CD4-positive, alpha-beta T cell (primary cell): ENCODE measurements around the gene SLC25A52. TPM values are rescaled to one million over a fixed set of nuclear protein-coding genes. Genes with fewer than 3 reads are reported as not detected.

ENCODE experiments used
- ATAC-seq: fragments of 200-7000 bp; cut with Tn5 transposase; one replicate; pipeline ENCODE4 v1.10.0; 2022; ENCODE audit warnings: mild to moderate bottlenecking; ENCODE audit not compliant: poor library complexity
- CTCF ChIA-PET: fragments of 350-600 bp; sonication (Branson Sonifier 250); formaldehyde crosslinking; loops from one replicate; lab custom pipeline; 2021; ENCODE audit warnings: antibody characterized with exemption, inconsistent platforms; lab: Charles Lee
- POLR2A ChIA-PET: fragments of 350-600 bp; sonication (Branson Sonifier 250); formaldehyde crosslinking; loops from one replicate; lab custom pipeline; 2021; ENCODE audit warnings: antibody characterized with exemption, inconsistent platforms; lab: Charles Lee
- DNase-seq, 14 experiments: peaks; one replicate each; pipeline ENCODE4 v3.0.0-alpha.2; 2013 to 2020; ENCODE audit warnings: mixed read lengths in 2 of 14
- H3K27ac ChIP-seq, 2 donors: one replicate each; pipeline versions ENCODE4 v1.5.1 to v1.7.0; 2013; ENCODE audit warnings: low read length in 2 of 2, low read depth in 1 of 2, mild to moderate bottlenecking in 1 of 2
- H3K27me3 ChIP-seq, 2 experiments: 1 replicate in 1 of 2; 2 replicates in 1 of 2; pipeline versions ENCODE4 v1.6.1 to v1.7.0; 2013; ENCODE audit warnings: low read length in 2 of 2, control low read depth in 1 of 2, mild to moderate bottlenecking in 1 of 2, moderate library complexity in 1 of 2; ENCODE audit not compliant: insufficient read depth in 2 of 2, control insufficient read depth in 1 of 2
- H3K36me3 ChIP-seq: one replicate; pipeline ENCODE4 v1.6.1; 2013; ENCODE audit warnings: low read length, control low read depth; ENCODE audit not compliant: insufficient read depth
- H3K4me1 ChIP-seq: one replicate; pipeline ENCODE4 v1.6.1; 2013; ENCODE audit warnings: low read length, control low read depth; ENCODE audit not compliant: insufficient read depth
- H3K4me3 ChIP-seq: one replicate; pipeline ENCODE4 v1.5.1; 2013; ENCODE audit warnings: mild to moderate bottlenecking, low read length, moderate library complexity
- H3K9me3 ChIP-seq, 2 experiments: 1 replicate in 1 of 2; 2 replicates in 1 of 2; pipeline versions ENCODE4 v1.6.1 to v1.7.0; 2013; ENCODE audit warnings: low read length in 2 of 2, mild to moderate bottlenecking in 2 of 2, control low read depth in 1 of 2, moderate library complexity in 1 of 2; ENCODE audit not compliant: control insufficient read depth in 1 of 2, insufficient read depth in 1 of 2
- H3K27ac Mint-ChIP-seq: one replicate; pipeline ENCODE4 v1.8.0; 2020; ENCODE audit warnings: mixed read lengths
- H3K27me3 Mint-ChIP-seq: one replicate; pipeline ENCODE4 v1.8.0; 2021; ENCODE audit warnings: mixed read lengths
- H3K36me3 Mint-ChIP-seq: one replicate; pipeline ENCODE4 v1.8.0; 2021; ENCODE audit warnings: low read depth, mixed read lengths
- H3K4me1 Mint-ChIP-seq: one replicate; pipeline ENCODE4 v1.8.0; 2021; ENCODE audit warnings: low read depth, mixed read lengths
- H3K4me3 Mint-ChIP-seq: one replicate; pipeline ENCODE4 v1.8.0; 2020; ENCODE audit warnings: mild to moderate bottlenecking, mixed read lengths
- H3K9me3 Mint-ChIP-seq: one replicate; pipeline ENCODE4 v1.8.0; 2020; ENCODE audit warnings: mixed read lengths
- CTCF ChIP-seq: fragments of 200-600 bp; IDR thresholded peaks from one replicate; pipeline ENCODE4 v1.8.0; 2022; ENCODE audit warnings: antibody characterized with exemption, mild to moderate bottlenecking
- intact Hi-C, 2 experiments: fragments of 100-400 bp; cut with DNase I in 1 of 2; cut with micrococcal nuclease in 1 of 2; formaldehyde crosslinking; loops; one replicate each; pipeline versions ENCODE4 v1.15.1 to v1.9.0; 2023 to 2025; cut with DNase I, micrococcal nuclease
- total RNA-seq, 174 experiments: library from RNA in 2 of 174; stranded (reverse) in 2 of 174; gene quantifications; one replicate each; pipeline ENCODE4 v1.2.3 and lab custom pipeline; 2021 to 2026

Gene SLC25A52
- total RNA-seq, 2 experiments from 2014 or later = not detected

- ATAC-seq (no peak), DNase-seq (no peak)
- Histone ChIP-seq H3K36me3 (no peaks in the 10 kb centered on the region), H3K4me3 (no peak overlapping the region), H3K27ac (no peak overlapping the region), H3K9me3 (peaks cover 0 to 5% of the 10 kb centered on the region in 2 experiments), H3K27me3 (peaks cover 3 to 8% of the 10 kb centered on the region in 2 experiments), H3K4me1 (no peaks in the 10 kb centered on the region)
- Mint-ChIP-seq H3K27me3 (peaks cover 9% of the 10 kb centered on the region), H3K36me3 (no peaks in the 10 kb centered on the region), H3K4me3 (no peak overlapping the region), H3K4me1 (peaks cover 4% of the 10 kb centered on the region), H3K9me3 (peaks cover 5% of the 10 kb centered on the region), H3K27ac (no peak overlapping the region)
- intact Hi-C loops = no loop called here
- no peak for TF ChIP-seq CTCF
- ChIA-PET POLR2A (no interaction called here), CTCF (no interaction called here)
Measured at GRCh38 chr18:31718386-31718785, 42.3 kb downstream of the SLC25A52 start.

GRCh38 chr18:31716362-31716761, 44.3 kb downstream of the SLC25A52 start:
- ChIA-PET POLR2A (no interaction called here), CTCF (no interaction called here)
- H3K27me3 Mint-ChIP-seq = peaks cover 5% of the 10 kb centered on the region
- DNase-seq = no peak
- no peaks in the 10 kb centered on the region for H3K36me3 ChIP-seq
- H3K36me3 Mint-ChIP-seq = no peaks in the 10 kb centered on the region
- H3K4me1 ChIP-seq = no peaks in the 10 kb centered on the region
- no peak overlapping the region for H3K27ac ChIP-seq
- no peak for ATAC-seq
- no peak overlapping the region for H3K4me3 ChIP-seq
- H3K4me3 Mint-ChIP-seq = no peak overlapping the region
- no peaks in the 10 kb centered on the region for H3K27me3 ChIP-seq
- no peaks in the 10 kb centered on the region for H3K4me1 Mint-ChIP-seq
- no peak for TF ChIP-seq CTCF
- peaks cover 5% of the 10 kb centered on the region for H3K9me3 Mint-ChIP-seq
- H3K27ac Mint-ChIP-seq = no peak overlapping the region
- intact Hi-C loops = no loop called here
- peaks cover 0 to 5% of the 10 kb centered on the region in 2 experiments for H3K9me3 ChIP-seq

GRCh38 chr18:31711365-31712172, 49.1 kb downstream of the SLC25A52 start:
- CTCF ChIA-PET = no interaction called here
- POLR2A ChIA-PET = no interaction called here

More at GRCh38 chr18:31711365-31712172, 49.1 kb downstream of the SLC25A52 start:
- H3K4me1 Mint-ChIP-seq = no peaks in the 10 kb centered on the region
- no peak overlapping the region for H3K4me3 ChIP-seq
- no peak overlapping the region for H3K27ac ChIP-seq
- no peak for DNase-seq
- TF ChIP-seq CTCF = no peak
- no peaks in the 10 kb centered on the region for H3K4me1 ChIP-seq
- no peaks in the 10 kb centered on the region for H3K27me3 ChIP-seq
- no peak for ATAC-seq
- intact Hi-C loops = no loop called here
- peaks cover 3% of the 10 kb centered on the region for H3K27me3 Mint-ChIP-seq
- H3K27ac Mint-ChIP-seq = no peak overlapping the region
- no peaks in the 10 kb centered on the region for H3K36me3 Mint-ChIP-seq
- no peaks in the 10 kb centered on the region for H3K9me3 Mint-ChIP-seq
- no peaks in the 10 kb centered on the region for H3K9me3 ChIP-seq
- H3K4me3 Mint-ChIP-seq = no peak overlapping the region
- H3K36me3 ChIP-seq = no peaks in the 10 kb centered on the region
